SU-DHL-6 (cell line): ENCODE data around the gene TJP1.

Experiments used
- CTCF ChIP-seq: fragments of 200-600 bp; sonication (generic); IDR thresholded peaks from one replicate; pipeline ENCODE4 v1.5.1; 2017; ENCODE audit warnings: antibody characterized with exemption, mild to moderate bottlenecking, low read length, moderate library complexity; ENCODE audit not compliant: insufficient read depth, poor library complexity, severe bottlenecking
- EZH2phosphoT487 ChIP-seq: fragments of 200-600 bp; sonication (generic), shearing (Covaris generic); conservative IDR thresholded peaks from 2 replicates; pipeline ENCODE4 v1.6.1; 2018; ENCODE audit warnings: mild to moderate bottlenecking, antibody characterized with exemption, low read length, moderate library complexity, mixed read lengths

DNA sequence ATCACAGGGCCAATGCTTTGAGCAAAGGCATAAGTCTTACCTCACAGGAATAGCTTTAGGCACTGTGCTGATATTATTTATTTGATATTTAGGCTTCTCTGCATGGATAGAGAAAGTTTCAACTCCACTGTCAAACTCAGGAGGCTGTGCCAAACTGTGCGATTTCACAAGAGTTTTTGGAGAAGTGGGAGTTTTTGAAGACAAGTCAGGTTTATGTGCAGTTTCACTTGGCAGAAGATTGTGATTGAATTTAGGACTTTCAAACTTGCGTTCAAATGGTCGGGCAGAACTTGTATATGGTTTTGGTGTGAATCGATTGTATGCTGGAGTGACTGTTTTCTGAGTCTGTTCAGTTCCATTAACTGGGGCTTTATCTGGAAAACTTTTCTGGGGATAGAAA is 113.7 kb downstream of the TJP1 start:
- TF ChIP-seq CTCF: no peak
- no peak for TF ChIP-seq EZH2phosphoT487
